ENCODE measurements around the gene PIK3AP1.

The PIK3AP1 gene

DNA sequence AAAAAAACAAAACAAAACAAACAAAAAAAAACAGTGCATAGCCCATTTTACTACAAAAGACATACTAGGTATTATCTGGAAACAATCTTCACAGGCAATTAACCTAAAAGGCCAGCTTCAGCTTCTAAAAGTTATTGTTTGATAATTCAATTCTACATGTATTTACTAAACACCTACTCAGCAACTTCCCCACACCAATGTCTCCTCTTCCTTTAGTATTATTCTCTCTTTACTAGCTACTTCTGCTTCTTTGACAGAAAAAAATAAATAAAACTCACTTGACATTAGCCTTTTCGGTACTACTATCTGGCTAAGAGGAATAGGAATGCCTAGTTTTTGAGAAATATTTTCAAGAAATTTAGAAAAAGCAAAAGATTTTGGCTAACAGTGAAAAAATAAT, 136.3 kb downstream of the PIK3AP1 start:
- Histone ChIP-seq H4K20me1 (ENCODE audit: insufficient read depth, low read length) (peaks cover 40% of the 10 kb centered on the region), H3K4me3 (ENCODE audit: low read length) (no peak overlapping the region), H3K27me3 (replicated peaks; ENCODE audit: insufficient read depth, low read length) (no peaks in the 10 kb centered on the region), H3K36me3 (replicated peaks; ENCODE audit: insufficient read depth, low read length) (no peaks in the 10 kb centered on the region), H2AFZ (ENCODE audit: low read length) (no peak overlapping the region), H3K4me1 (ENCODE audit: low read length) (peaks cover 16% of the 10 kb centered on the region; the same call in 1 of the 2 replicates), H3F3A (ENCODE audit: insufficient read depth, low read length) (peaks cover 13% of the 10 kb centered on the region), H3K27ac (ENCODE audit: low read length) (no peak overlapping the region), H3K9ac (ENCODE audit: low read length) (no peak overlapping the region), H3K79me2 (ENCODE audit: low read length) (peaks cover 76% of the 10 kb centered on the region), H3K4me2 (ENCODE audit: low read depth, low read length) (no peak overlapping the region), H3K9me2 (replicated peaks; ENCODE audit: insufficient read depth, low read length) (no peaks in the 10 kb centered on the region), H3K9me3 (replicated peaks; ENCODE audit: insufficient read depth, low read length) (no peaks in the 10 kb centered on the region)
- no peak for DNase-seq
- TF ChIP-seq, protein P1, sequence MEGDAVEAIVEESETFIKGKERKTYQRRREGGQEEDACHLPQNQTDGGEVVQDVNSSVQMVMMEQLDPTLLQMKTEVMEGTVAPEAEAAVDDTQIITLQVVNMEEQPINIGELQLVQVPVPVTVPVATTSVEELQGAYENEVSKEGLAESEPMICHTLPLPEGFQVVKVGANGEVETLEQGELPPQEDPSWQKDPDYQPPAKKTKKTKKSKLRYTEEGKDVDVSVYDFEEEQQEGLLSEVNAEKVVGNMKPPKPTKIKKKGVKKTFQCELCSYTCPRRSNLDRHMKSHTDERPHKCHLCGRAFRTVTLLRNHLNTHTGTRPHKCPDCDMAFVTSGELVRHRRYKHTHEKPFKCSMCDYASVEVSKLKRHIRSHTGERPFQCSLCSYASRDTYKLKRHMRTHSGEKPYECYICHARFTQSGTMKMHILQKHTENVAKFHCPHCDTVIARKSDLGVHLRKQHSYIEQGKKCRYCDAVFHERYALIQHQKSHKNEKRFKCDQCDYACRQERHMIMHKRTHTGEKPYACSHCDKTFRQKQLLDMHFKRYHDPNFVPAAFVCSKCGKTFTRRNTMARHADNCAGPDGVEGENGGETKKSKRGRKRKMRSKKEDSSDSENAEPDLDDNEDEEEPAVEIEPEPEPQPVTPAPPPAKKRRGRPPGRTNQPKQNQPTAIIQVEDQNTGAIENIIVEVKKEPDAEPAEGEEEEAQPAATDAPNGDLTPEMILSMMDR (IDR thresholded peaks at IDR 0.05; ENCODE audit: low read length): no peak
- TF ChIP-seq EZH2phosphoT487 (IDR thresholded peaks at IDR 0.05; ENCODE audit: low read length): no peak
- no peak for TF ChIP-seq EZH2 (optimal IDR thresholded peaks at IDR 0.05; ENCODE audit: low read depth, low read length)

DNA sequence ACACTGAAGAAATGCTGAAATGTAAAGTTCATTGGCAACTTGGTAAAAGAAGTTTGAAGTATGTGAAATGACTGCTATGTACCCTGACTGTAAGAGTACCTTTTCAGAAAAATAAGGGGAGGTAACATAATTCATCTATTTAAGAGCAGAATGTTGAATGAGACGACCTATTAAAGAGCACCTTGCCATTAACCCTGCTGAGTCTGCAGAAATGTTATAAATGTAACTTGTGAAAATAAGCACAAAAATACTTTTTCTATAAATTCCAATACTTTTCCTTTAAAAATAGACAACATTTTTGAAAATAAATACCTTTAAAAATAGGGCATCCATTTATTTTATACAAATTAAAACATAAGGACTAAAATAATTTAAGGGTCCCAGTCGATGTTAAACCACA, 141.2 kb downstream of the PIK3AP1 start:
- Histone ChIP-seq H3K9me2 (replicated peaks; ENCODE audit: insufficient read depth, low read length) (no peaks in the 10 kb centered on the region), H3K36me3 (replicated peaks; ENCODE audit: insufficient read depth, low read length) (no peaks in the 10 kb centered on the region), H3K4me1 (ENCODE audit: low read length) (0 out of 2 replicates have a peak, but pooled peaks cover 4% of the 10 kb centered on the region), H3F3A (ENCODE audit: insufficient read depth, low read length) (no peaks in the 10 kb centered on the region), H3K27ac (ENCODE audit: low read length) (no peak overlapping the region), H3K27me3 (replicated peaks; ENCODE audit: insufficient read depth, low read length) (no peaks in the 10 kb centered on the region), H3K79me2 (ENCODE audit: low read length) (peaks cover 96% of the 10 kb centered on the region), H2AFZ (ENCODE audit: low read length) (no peak overlapping the region), H3K4me2 (ENCODE audit: low read depth, low read length) (no peak overlapping the region), H4K20me1 (ENCODE audit: insufficient read depth, low read length) (peaks cover 51% of the 10 kb centered on the region), H3K9ac (ENCODE audit: low read length) (no peak overlapping the region), H3K9me3 (replicated peaks; ENCODE audit: insufficient read depth, low read length) (no peaks in the 10 kb centered on the region), H3K4me3 (ENCODE audit: low read length) (no peak overlapping the region)
- no peak for DNase-seq
- TF ChIP-seq EZH2phosphoT487 (IDR thresholded peaks at IDR 0.05; ENCODE audit: low read length) (no peak), EZH2 (optimal IDR thresholded peaks at IDR 0.05; ENCODE audit: low read depth, low read length) (no peak)
- TF ChIP-seq, protein P1 (IDR thresholded peaks at IDR 0.05; ENCODE audit: low read length): no peak

DNA sequence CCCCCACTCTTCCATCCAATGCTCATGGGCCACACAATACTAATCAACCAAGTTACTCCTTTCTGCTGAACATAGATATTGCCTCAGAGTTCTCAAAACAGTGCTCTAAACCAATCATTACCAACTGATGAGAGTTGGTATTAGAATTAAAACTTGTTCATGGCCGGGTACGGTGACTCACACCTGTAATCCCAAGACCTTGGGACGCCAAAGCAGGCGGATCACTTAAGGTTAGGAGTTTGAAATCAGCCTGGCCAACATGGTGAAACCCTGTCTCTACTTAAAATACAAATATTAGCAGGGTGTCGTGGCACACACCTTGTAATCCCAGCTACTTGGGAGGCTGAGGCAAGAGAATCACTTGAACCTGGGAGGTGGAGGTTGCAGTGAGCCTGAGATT, 141.7 kb downstream of the PIK3AP1 start:
- TF ChIP-seq, protein P1 (IDR thresholded peaks at IDR 0.05; ENCODE audit: low read length): no peak
- TF ChIP-seq EZH2 (optimal IDR thresholded peaks at IDR 0.05; ENCODE audit: low read depth, low read length) (no peak), EZH2phosphoT487 (IDR thresholded peaks at IDR 0.05; ENCODE audit: low read length) (no peak)
- Histone ChIP-seq H3K27me3 (replicated peaks; ENCODE audit: insufficient read depth, low read length) (no peaks in the 10 kb centered on the region), H3K4me2 (ENCODE audit: low read depth, low read length) (no peak overlapping the region), H3K4me1 (ENCODE audit: low read length) (0 out of 2 replicates have a peak, but pooled peaks cover 4% of the 10 kb centered on the region), H3K4me3 (ENCODE audit: low read length) (no peak overlapping the region), H3K9ac (ENCODE audit: low read length) (no peak overlapping the region), H3F3A (ENCODE audit: insufficient read depth, low read length) (no peaks in the 10 kb centered on the region), H4K20me1 (ENCODE audit: insufficient read depth, low read length) (peaks cover 50% of the 10 kb centered on the region), H3K9me2 (replicated peaks; ENCODE audit: insufficient read depth, low read length) (no peaks in the 10 kb centered on the region), H3K79me2 (ENCODE audit: low read length) (peaks cover 91% of the 10 kb centered on the region), H3K27ac (ENCODE audit: low read length) (no peak overlapping the region), H3K36me3 (replicated peaks; ENCODE audit: insufficient read depth, low read length) (no peaks in the 10 kb centered on the region), H2AFZ (ENCODE audit: low read length) (no peak overlapping the region), H3K9me3 (replicated peaks; ENCODE audit: insufficient read depth, low read length) (no peaks in the 10 kb centered on the region)
- no peak for DNase-seq
